Naive thymus-derived CD4-positive, alpha-beta T cell (primary cell): ENCODE results near the gene SGPP2. TPM values are rescaled to one million over a fixed set of nuclear protein-coding genes. Genes with fewer than 3 reads are reported as not detected.

Experiments used
- ATAC-seq: fragments of 150-1000 bp; cut with Tn5 transposase; 2 replicates; pipeline ENCODE4 v1.10.0; 2021; ENCODE audit warnings: mild to moderate bottlenecking, moderate library complexity
- CTCF ChIA-PET: fragments of 350-600 bp; sonication (Branson Sonifier 250); formaldehyde crosslinking; loops from one replicate; lab custom pipeline; 2021; ENCODE audit warnings: antibody characterized with exemption; lab: Charles Lee
- POLR2A ChIA-PET: fragments of 350-600 bp; sonication (Branson Sonifier 250); formaldehyde crosslinking; loops from one replicate; lab custom pipeline; 2021; ENCODE audit warnings: antibody characterized with exemption, inconsistent platforms; lab: Charles Lee
- DNase-seq, 9 donors: peaks; one replicate each; pipeline versions ENCODE4 v3.0.0 to v3.0.0-alpha.2; 2020 to 2022; ENCODE audit warnings: mixed read lengths in 1 of 9
- H3K27ac ChIP-seq: one replicate; pipeline ENCODE4 v1.7.0; 2013; ENCODE audit warnings: mild to moderate bottlenecking, low read depth, low read length, moderate library complexity
- H3K27me3 ChIP-seq, 2 donors: one replicate each; pipeline ENCODE4 v1.7.0; 2013; ENCODE audit warnings: low read length in 2 of 2, mild to moderate bottlenecking in 2 of 2, moderate library complexity in 2 of 2; ENCODE audit not compliant: control insufficient read depth in 2 of 2, insufficient read depth in 2 of 2
- H3K36me3 ChIP-seq, 3 experiments: 1 replicate in 2 of 3; 2 replicates in 1 of 3; pipeline ENCODE4 v1.7.0; 2013; ENCODE audit warnings: low read length in 3 of 3, mild to moderate bottlenecking in 3 of 3, moderate library complexity in 1 of 3; ENCODE audit not compliant: insufficient read depth in 3 of 3, control insufficient read depth in 2 of 3
- H3K4me1 ChIP-seq, 2 donors: one replicate each; pipeline ENCODE4 v1.7.0; 2013; ENCODE audit warnings: low read length in 2 of 2, mild to moderate bottlenecking in 2 of 2, moderate library complexity in 1 of 2; ENCODE audit not compliant: control insufficient read depth in 2 of 2, insufficient read depth in 2 of 2
- H3K4me3 ChIP-seq: 2 replicates; pipeline ENCODE4 v1.7.0; 2013; ENCODE audit warnings: mild to moderate bottlenecking, low read length
- H3K9me3 ChIP-seq, 3 experiments: 1 replicate in 2 of 3; 2 replicates in 1 of 3; pipeline ENCODE4 v1.7.0; 2013; ENCODE audit warnings: low read length in 3 of 3; ENCODE audit not compliant: control insufficient read depth in 2 of 3
- H3K27ac Mint-ChIP-seq, 9 donors: one replicate each; pipeline ENCODE4 v1.8.0; 2020 to 2022; ENCODE audit warnings: mixed read lengths in 9 of 9, mild to moderate bottlenecking in 8 of 9, moderate library complexity in 5 of 9, inconsistent platforms in 2 of 9
- H3K27me3 Mint-ChIP-seq, 5 donors: one replicate each; pipeline ENCODE4 v1.8.0; 2021 to 2022; ENCODE audit warnings: mixed read lengths in 5 of 5, mild to moderate bottlenecking in 1 of 5
- H3K36me3 Mint-ChIP-seq, 5 donors: one replicate each; pipeline ENCODE4 v1.8.0; 2020 to 2022; ENCODE audit warnings: mixed read lengths in 5 of 5, mild to moderate bottlenecking in 3 of 5, inconsistent platforms in 1 of 5
- H3K4me1 Mint-ChIP-seq, 7 donors: one replicate each; pipeline ENCODE4 v1.8.0; 2020 to 2022; ENCODE audit warnings: mixed read lengths in 7 of 7, mild to moderate bottlenecking in 3 of 7, inconsistent platforms in 1 of 7
- H3K4me3 Mint-ChIP-seq, 10 donors: one replicate each; pipeline ENCODE4 v1.8.0; 2020 to 2022; ENCODE audit warnings: mild to moderate bottlenecking in 10 of 10, mixed read lengths in 10 of 10, moderate library complexity in 6 of 10, inconsistent platforms in 2 of 10
- H3K9me3 Mint-ChIP-seq, 11 donors: one replicate each; pipeline ENCODE4 v1.8.0; 2020 to 2022; ENCODE audit warnings: mixed read lengths in 11 of 11, mild to moderate bottlenecking in 4 of 11, inconsistent platforms in 1 of 11, moderate library complexity in 1 of 11
- intact Hi-C, 2 donors: fragments of 100-400 bp; cut with micrococcal nuclease; formaldehyde crosslinking; loops; one replicate each; pipeline ENCODE4 v1.15.1; 2023
- polyA plus RNA-seq, 2 donors: library from polyadenylated mRNA; unstranded; fragments of 300-500 nt; fragmentation: Illumina TruSeq; gene quantifications; one replicate each; pipeline ENCODE4 v1.2.3, GENCODE V29; 2021
- total RNA-seq, 6 experiments: library from RNA in 5 of 6; stranded (reverse) in 5 of 6; gene quantifications; 1 replicate in 5 of 6; 2 replicates in 1 of 6; pipeline ENCODE4 v1.2.3 and lab custom pipeline; 2021 to 2026

SGPP2 gene
- total and polyA plus RNA-seq, 7 experiments from 2014 or later: 0.05 to 5.8 (median 0.68) TPM

GRCh38 chr2:222492683-222493082 lies 68.3 kb downstream of the SGPP2 start:
- Histone ChIP-seq H3K4me3 (no peak overlapping the region), H3K27ac (no peak overlapping the region), H3K4me1 (no peaks in the 10 kb centered on the region), H3K27me3 (no peaks in the 10 kb centered on the region), H3K36me3 (no peaks in the 10 kb centered on the region), H3K9me3 (no peaks in the 10 kb centered on the region)
- no peak for DNase-seq
- H3K27me3 Mint-ChIP-seq: peaks cover 0 to 17% (median 0%) of the 10 kb centered on the region in 5 donors
- H3K4me1 Mint-ChIP-seq: no peaks in the 10 kb centered on the region
- H3K9me3 Mint-ChIP-seq: peaks cover 0 to 8% (median 5%) of the 10 kb centered on the region in 11 donors
- CTCF ChIA-PET: no interaction called here
- intact Hi-C loops: no loop called here
- POLR2A ChIA-PET: no interaction called here
- no peak for ATAC-seq
- H3K36me3 Mint-ChIP-seq: peaks cover 0 to 1% (median 0%) of the 10 kb centered on the region in 5 donors
- no peak overlapping the region for H3K27ac Mint-ChIP-seq
- no peak overlapping the region for H3K4me3 Mint-ChIP-seq

GRCh38 chr2:222494104-222494739 lies 69.9 kb downstream of the SGPP2 start:
- no peak overlapping the region for H3K4me3 ChIP-seq
- CTCF ChIA-PET: no interaction called here
- no peak for ATAC-seq
- H3K9me3 Mint-ChIP-seq: peaks cover 0 to 8% (median 5%) of the 10 kb centered on the region in 11 donors
- no peaks in the 10 kb centered on the region for H3K27me3 ChIP-seq
- intact Hi-C loops: no loop called here
- no peak overlapping the region for H3K4me3 Mint-ChIP-seq
- no peak overlapping the region for H3K27ac ChIP-seq
- no peak overlapping the region for H3K27ac Mint-ChIP-seq
- no peak for DNase-seq
- no peaks in the 10 kb centered on the region for H3K4me1 Mint-ChIP-seq
- POLR2A ChIA-PET: no interaction called here
- H3K9me3 ChIP-seq: no peaks in the 10 kb centered on the region
- H3K36me3 ChIP-seq: no peaks in the 10 kb centered on the region
- peaks cover 0 to 1% (median 0%) of the 10 kb centered on the region in 5 donors for H3K36me3 Mint-ChIP-seq
- peaks cover 0 to 17% (median 0%) of the 10 kb centered on the region in 5 donors for H3K27me3 Mint-ChIP-seq
- no peaks in the 10 kb centered on the region for H3K4me1 ChIP-seq

GRCh38 chr2:222495388-222495787 lies 71.0 kb downstream of the SGPP2 start:
- H3K9me3 ChIP-seq: no peaks in the 10 kb centered on the region
- Mint-ChIP-seq H3K36me3 (peaks cover 0 to 1% (median 0%) of the 10 kb centered on the region in 5 donors), H3K4me1 (no peaks in the 10 kb centered on the region), H3K9me3 (peaks cover 0 to 8% (median 5%) of the 10 kb centered on the region in 11 donors), H3K4me3 (no peak overlapping the region), H3K27me3 (peaks cover 0 to 22% (median 0%) of the 10 kb centered on the region in 5 donors), H3K27ac (no peak overlapping the region)
- H3K36me3 ChIP-seq: no peaks in the 10 kb centered on the region
- no peak overlapping the region for H3K4me3 ChIP-seq
- DNase-seq (no peak), ATAC-seq (no peak)
- H3K27me3 ChIP-seq: no peaks in the 10 kb centered on the region
- no peaks in the 10 kb centered on the region for H3K4me1 ChIP-seq
- CTCF ChIA-PET: no interaction called here
- POLR2A ChIA-PET: no interaction called here
- H3K27ac ChIP-seq: no peak overlapping the region
- intact Hi-C loops: no loop called here

- no peak for ATAC-seq
- H3K9me3 Mint-ChIP-seq: peaks cover 0 to 2% (median 0%) of the 10 kb centered on the region in 11 donors
- intact Hi-C loops: no loop called here
- Histone ChIP-seq H3K4me1 (no peaks in the 10 kb centered on the region), H3K9me3 (no peaks in the 10 kb centered on the region), H3K27me3 (no peaks in the 10 kb centered on the region), H3K36me3 (no peaks in the 10 kb centered on the region), H3K27ac (no peak overlapping the region), H3K4me3 (no peak overlapping the region)
- peaks cover 0 to 1% (median 0%) of the 10 kb centered on the region in 7 donors for H3K4me1 Mint-ChIP-seq
- ChIA-PET POLR2A (no interaction called here), CTCF (no interaction called here)
- H3K27ac Mint-ChIP-seq: no peak overlapping the region
- H3K36me3 Mint-ChIP-seq: peaks cover 0 to 4% (median 0%) of the 10 kb centered on the region in 5 donors
- DNase-seq: no peak
- H3K27me3 Mint-ChIP-seq: peaks cover 0 to 22% (median 9%) of the 10 kb centered on the region in 5 donors
- H3K4me3 Mint-ChIP-seq: no peak overlapping the region
Measured at GRCh38 chr2:222499226-222499625, 74.9 kb downstream of the SGPP2 start.

GRCh38 chr2:222504191-222504590 lies 79.8 kb downstream of the SGPP2 start:
- no peak overlapping the region for H3K4me3 ChIP-seq
- H3K27ac ChIP-seq: no peak overlapping the region
- Mint-ChIP-seq H3K4me3 (peak overlapping the region in 1 of 10 donors; percentile 13), H3K36me3 (peaks cover 0 to 12% (median 0%) of the 10 kb centered on the region in 5 donors), H3K4me1 (peaks cover 0 to 11% (median 0%) of the 10 kb centered on the region in 7 donors), H3K27me3 (peaks cover 0 to 27% (median 9%) of the 10 kb centered on the region in 5 donors), H3K27ac (peak overlapping the region in 1 of 9 donors; percentile 43), H3K9me3 (peaks cover 0 to 6% (median 0%) of the 10 kb centered on the region in 11 donors)
- H3K36me3 ChIP-seq: no peaks in the 10 kb centered on the region
- H3K27me3 ChIP-seq: peaks cover 0 to 3% of the 10 kb centered on the region in 2 donors
- no peaks in the 10 kb centered on the region for H3K4me1 ChIP-seq
- CTCF ChIA-PET: no interaction called here
- DNase-seq: no peak
- intact Hi-C loops: no loop called here
- ATAC-seq: no peak
- POLR2A ChIA-PET: no interaction called here
- no peaks in the 10 kb centered on the region for H3K9me3 ChIP-seq

GRCh38 chr2:222504719-222505118 lies 80.4 kb downstream of the SGPP2 start:
- Mint-ChIP-seq H3K27me3 (peaks cover 0 to 27% (median 9%) of the 10 kb centered on the region in 5 donors), H3K9me3 (peaks cover 0 to 6% (median 0%) of the 10 kb centered on the region in 11 donors), H3K36me3 (peaks cover 0 to 12% (median 0%) of the 10 kb centered on the region in 5 donors), H3K27ac (peak overlapping the region in 1 of 9 donors; percentile 43), H3K4me1 (peaks cover 0 to 11% (median 0%) of the 10 kb centered on the region in 7 donors), H3K4me3 (peak overlapping the region in 1 of 10 donors; percentile 37)
- intact Hi-C loops: no loop called here
- H3K36me3 ChIP-seq: no peaks in the 10 kb centered on the region
- H3K4me3 ChIP-seq: no peak overlapping the region
- H3K27ac ChIP-seq: no peak overlapping the region
- CTCF ChIA-PET: no interaction called here
- no peaks in the 10 kb centered on the region for H3K9me3 ChIP-seq
- no peak for ATAC-seq
- no peak for DNase-seq
- POLR2A ChIA-PET: no interaction called here
- H3K4me1 ChIP-seq: no peaks in the 10 kb centered on the region
- H3K27me3 ChIP-seq: peaks cover 0 to 3% of the 10 kb centered on the region in 2 donors
